COLO668 (cell line): ENCODE results near the gene CXXC5.

Source experiments
- DNase-seq: peaks from one replicate; lab custom pipeline; 2025; ENCODE audit not compliant: unreplicated experiment; lab: John Stamatoyannopoulos, UW

The CXXC5 gene

DNA sequence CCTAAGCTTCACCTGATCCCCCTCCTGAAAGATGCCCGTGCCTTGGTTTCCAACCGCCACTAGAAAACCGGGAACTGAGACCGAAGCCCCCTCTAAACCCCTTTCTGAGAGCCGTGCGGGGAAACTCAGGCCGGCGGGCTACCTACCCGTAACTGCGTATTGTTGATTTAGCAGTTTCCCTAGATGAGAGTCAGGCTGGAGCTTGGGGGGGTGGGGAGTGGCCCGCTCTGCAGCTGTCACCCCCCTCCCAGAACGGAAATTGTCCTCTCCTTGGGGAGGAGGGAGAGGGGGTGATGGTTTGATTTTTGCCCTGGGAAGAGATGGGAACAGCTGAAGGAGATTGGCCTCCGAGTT lies 2.5 kb downstream of the CXXC5 start:
- DNase-seq: peak; percentile 29

- DNase-seq: peak; percentile 30
These were observed 3.1 kb downstream of the CXXC5 start for GRCh38 chr5:139651043-139651834.

DNA sequence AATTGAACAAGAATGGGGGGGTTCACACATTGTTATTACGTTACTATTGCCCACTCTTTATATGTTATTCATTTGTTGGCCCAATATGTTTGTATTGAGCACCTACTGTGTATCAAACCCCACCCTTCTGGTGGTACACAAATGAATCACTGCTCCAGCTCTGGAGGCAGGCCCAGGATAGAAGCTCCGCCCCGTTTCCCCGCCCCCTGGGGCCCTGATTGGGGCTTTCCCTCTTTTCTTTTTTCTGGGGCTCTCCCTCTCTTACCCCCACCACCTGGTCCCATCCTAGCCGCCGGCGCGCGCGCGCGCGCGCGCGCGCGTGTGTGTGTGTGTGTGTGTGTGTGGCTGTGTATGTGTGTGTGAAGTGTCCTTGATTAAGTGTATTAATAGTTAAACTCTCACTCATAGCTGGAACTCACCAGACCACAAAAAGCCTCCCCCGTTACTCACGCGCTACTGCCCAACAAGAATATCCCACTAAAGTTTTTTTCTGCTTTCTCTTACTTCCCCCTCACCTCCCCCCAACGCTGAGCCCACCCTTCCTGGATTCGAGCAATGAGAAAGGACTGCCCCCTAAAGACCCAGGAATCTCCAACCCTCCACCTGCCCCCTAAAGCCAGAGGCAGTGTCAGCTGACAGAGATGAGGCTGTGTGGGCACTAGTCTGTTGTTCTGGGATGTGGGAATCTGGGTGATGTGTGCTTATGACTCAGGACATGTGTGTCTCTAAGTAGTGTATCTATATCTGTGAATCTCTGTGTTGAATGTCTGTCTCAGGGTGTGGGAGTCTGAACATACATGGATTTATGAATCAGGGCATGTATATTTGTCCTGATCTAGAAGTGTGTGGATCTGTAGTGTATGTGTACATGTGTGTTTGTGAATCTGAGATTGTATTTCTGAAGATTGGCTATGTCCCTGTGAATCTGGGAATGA lies 4.0 kb downstream of the CXXC5 start:
- DNase-seq: peak; percentile 67

- no peak for DNase-seq
These were observed 4.7 kb downstream of the CXXC5 start for GRCh38 chr5:139652788-139653241.

- DNase-seq: no peak
These were observed 5.5 kb downstream of the CXXC5 start for GRCh38 chr5:139653616-139654015.

- DNase-seq: no peak
These were observed 6.3 kb downstream of the CXXC5 start for GRCh38 chr5:139654464-139654863.

- no peak for DNase-seq
These were observed 6.8 kb downstream of the CXXC5 start for GRCh38 chr5:139654871-139655491.

- DNase-seq: peak; percentile 46
These were observed 7.7 kb downstream of the CXXC5 start for GRCh38 chr5:139655727-139656271.

GRCh38 chr5:139657363-139658321 lies 9.5 kb downstream of the CXXC5 start:
- DNase-seq: no peak

- no peak for DNase-seq
These were observed 10.4 kb downstream of the CXXC5 start for GRCh38 chr5:139658501-139658927.

DNA sequence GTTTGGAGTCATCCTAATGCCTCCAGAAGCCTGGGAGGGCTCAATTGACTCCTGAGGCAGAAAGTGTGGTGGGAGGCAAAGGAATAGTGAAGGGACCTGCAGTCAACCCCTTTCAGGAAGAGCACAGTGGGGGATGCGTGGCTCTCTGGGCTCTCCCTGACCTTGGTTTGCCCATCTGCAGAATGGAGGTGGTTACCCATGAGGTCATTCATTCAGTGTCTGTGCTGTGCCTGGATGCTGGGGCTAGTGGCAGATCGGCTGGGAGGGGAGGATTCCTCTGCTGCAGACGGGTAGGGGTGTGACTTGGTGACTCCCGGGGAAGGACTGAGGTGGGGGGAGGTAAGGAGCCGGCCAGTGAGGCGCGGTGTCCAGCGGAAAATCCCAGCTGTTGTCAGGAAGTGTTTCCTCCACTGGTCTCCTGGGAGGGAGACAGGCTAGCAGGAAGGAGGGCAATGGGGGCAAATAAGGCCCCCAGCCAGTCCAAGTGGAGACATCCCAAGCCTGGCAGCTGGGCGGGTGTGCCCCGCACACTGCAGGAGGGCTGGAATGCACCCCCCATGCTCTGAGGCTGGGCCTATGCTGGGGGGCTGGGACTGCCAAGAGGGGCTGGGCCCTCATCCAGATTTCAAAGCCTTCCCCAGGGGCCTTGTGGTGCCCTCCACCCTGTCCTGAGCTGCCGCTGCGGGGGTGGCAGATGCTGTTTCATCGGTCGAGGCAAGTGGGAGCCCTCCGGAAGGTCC lies 10.9 kb downstream of the CXXC5 start:
- peak; percentile 18 for DNase-seq

GRCh38 chr5:139659695-139660101 lies 11.5 kb downstream of the CXXC5 start:
- no peak for DNase-seq

- peak; percentile 66 for DNase-seq
These were observed 12.2 kb downstream of the CXXC5 start for GRCh38 chr5:139660105-139660922.

GRCh38 chr5:139660923-139661814 lies 13.0 kb downstream of the CXXC5 start:
- DNase-seq: peak; percentile 75

- DNase-seq: peak; percentile 51
These were observed 14.5 kb downstream of the CXXC5 start for GRCh38 chr5:139662617-139663016.

DNA sequence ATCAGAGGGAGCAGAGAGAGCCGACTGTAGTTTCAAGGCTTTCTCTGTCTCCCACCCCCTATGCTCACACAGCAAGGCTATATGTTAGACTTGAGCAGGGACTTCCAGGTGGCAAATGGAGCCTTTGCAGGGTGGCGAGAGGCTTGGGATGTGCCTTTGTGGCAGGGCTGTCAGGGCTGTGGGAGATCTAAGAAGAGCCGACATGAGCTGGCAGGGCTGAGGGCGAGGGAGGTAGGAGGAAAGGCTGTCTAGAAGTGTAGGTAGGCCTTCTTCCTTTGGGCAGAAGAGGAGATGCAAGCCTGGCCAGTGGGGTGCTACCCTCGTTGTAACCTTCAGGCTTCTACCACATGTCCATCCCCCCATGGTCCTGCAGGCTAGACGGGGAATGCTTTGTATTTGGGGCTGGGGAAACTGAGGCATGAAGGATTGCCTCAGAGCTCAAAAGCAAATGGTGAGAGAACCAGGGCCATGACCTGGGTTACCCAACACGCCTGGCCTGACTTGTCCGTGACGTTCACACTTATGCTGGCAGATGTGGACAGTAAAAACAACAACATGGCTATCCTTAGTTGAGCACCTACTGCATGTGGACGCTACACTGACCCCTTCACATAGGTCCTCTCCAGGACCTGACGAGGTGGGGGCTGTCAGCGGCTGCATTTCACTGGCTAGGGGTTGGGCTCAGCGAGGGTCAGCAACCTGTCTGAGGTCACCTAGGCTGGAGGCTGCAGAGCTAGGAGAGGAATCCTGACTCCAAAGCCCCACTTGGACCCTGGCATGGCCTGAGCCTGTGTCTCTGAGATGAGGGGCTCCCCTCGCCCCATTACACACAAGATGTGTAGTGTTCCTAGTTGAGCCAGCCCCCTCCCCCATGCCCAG lies 15.3 kb downstream of the CXXC5 start:
- no peak for DNase-seq
